SW480 (cell line): ENCODE data around the gene TMEM30A.

Experiments used
- DNase-seq: peaks from one replicate; pipeline ENCODE4 v3.0.0-alpha.2; 2016; ENCODE audit warnings: low spot score

The TMEM30A gene

GRCh38 chr6:75284632-75285282 is at the start of gene TMEM30A:
Gene TMEM30A, minus strand, starts transcription at chr6:75284792. Its CDS starts 154 bp downstream, at chr6:75284638.
- DNase-seq, result peak; percentile 98

DNA sequence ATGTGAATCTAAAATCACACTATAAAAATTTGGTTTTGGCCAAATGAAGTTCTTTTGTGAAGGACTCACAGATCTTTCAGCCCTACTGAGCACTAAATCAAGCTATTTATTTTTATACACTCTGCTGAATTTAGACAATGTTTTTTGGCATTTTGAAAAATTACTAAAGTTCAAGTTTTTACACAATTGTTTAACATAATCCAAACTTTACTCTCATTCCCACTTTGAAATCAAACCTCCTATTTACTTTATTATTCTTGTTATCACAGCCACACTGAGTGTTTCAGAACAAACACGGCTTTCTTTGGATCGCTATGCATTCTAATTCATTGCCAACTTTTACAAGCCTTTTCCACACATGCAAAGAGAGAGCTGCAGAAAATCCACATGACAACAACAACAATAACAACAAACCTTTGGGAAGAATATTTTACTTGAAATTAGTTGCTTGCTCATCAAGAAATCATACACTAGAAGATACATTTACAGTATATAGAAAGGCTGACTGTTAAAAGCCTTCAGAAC is 49.1 kb upstream of the TMEM30A start:
- DNase-seq, result no peak

- no peak for DNase-seq
Observed at GRCh38 chr6:75331151-75331550, 46.6 kb upstream of the TMEM30A start.

DNA sequence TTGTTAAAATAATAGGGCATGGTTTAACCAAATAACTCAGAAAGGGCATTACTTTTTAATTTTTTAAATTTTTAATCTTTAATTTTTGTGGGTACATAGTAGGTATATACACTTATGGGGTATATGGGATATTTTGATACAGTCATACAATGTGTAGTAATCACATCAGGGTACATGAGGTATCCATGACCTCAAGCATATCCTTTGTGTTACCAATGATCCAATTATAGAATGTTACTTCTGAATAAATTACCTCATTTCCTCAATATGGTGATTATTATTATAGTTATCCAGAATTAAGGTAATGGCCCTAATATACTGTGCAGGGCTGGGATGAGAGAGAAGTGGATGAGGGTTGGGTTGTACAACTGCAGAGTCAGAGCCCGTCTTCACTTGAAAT is 45.1 kb upstream of the TMEM30A start:
- no peak for DNase-seq

DNA sequence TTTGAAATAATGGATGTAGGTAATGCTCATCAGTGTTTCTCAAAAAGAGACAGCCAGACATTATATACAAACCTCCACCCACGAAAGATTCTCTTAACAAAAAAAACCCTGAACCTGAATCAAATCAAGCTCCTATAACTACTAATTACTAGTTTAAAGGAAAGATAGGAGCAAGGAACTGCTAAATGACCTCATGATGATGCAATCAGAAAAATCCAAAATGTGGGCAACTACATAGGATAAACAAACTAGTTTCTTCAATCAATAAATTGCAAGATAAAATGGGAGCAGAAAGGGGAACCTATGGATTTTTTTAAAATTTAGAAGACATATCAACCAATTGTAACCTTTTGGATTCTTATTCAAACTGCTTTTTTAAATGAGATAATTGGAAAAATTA is 43.2 kb upstream of the TMEM30A start:
- no peak for DNase-seq

DNA sequence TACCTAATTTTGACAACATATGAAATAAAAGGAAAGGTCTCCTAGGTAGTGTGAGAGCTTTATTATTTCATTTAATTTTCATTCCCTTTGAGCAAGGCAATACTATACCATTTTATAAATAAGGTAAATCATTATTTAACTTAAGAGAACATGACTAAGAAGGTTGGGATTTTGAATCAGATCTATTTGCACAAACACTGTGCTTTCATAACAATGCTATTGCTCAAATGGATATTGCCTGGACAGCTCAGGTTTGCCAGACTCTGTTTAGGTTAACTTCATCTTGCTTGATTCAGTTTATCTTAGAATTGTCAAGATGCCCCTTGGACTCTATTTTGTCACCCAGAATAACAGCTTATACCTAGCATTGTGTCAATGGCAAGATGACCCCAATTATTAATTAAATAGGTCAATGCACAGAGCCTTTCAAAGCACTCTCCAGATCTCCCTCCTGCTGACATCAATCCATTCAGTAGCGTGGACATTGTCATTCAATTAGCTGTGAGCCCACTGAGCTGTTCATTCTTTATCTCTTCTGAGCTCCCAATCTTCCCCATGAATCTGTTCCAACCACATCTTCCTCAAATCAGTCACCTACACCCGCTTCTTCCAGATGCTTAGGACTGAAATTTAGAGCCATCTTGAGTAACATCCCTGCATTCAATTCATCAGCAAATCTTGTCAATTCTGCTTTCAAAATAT is 42.1 kb upstream of the TMEM30A start:
- DNase-seq, result no peak

DNA sequence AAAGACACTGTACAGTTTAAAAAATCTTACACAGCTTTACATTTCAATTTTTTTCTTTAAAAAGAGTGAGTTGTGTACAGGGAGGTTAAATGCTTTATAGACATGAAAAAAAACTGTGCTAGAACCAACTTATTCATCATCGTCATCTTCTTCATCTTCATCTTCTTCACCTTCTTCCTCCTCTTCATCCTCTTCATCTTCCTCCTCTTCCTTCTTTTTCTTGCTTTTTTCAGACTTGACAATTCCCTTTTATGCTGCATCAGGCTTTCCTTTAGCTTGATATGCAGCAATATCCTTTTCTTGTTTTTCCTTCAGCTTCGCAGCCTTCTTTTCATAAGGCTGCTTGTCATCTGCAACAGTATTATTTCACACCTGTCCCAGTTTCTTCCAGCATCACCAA is 34.3 kb upstream of the TMEM30A start:
- DNase-seq, result no peak

DNA sequence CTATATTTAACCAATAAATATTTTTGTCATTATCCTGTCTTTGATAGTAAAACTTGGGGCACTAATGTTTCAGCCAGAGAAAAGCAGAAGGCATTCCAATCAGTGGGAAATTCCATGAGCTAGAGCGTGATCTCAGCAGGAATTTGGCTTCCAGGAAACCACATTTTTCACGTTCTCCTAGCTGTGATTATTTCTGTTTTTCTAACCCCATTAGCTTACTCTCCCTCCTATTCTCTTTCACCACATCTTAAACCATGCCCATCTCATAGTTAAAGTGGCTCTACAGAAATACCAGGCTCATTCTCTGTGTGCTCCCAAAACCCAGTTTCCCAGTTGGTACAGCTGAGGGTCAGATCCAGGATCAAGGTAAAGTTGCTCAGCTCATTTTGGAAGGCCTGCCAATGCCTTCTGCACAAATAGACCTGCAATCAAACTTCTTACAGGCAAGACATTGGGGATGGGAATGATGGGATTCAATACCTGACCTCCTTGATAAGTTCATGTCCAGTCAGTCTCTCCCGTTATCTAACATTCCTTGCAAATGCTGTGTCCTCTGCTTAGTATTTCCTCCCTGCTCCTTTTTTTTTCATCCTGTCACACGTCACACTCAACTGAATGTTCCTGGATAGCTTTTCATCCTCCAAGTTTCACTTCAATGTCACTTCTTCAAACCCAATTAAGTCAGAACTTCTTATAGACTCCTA is 33.1 kb upstream of the TMEM30A start:
- no peak for DNase-seq

GRCh38 chr6:75315978-75316377 is 31.4 kb upstream of the TMEM30A start:
- no peak for DNase-seq

GRCh38 chr6:75308250-75308988 is 23.8 kb upstream of the TMEM30A start:
- no peak for DNase-seq

DNA sequence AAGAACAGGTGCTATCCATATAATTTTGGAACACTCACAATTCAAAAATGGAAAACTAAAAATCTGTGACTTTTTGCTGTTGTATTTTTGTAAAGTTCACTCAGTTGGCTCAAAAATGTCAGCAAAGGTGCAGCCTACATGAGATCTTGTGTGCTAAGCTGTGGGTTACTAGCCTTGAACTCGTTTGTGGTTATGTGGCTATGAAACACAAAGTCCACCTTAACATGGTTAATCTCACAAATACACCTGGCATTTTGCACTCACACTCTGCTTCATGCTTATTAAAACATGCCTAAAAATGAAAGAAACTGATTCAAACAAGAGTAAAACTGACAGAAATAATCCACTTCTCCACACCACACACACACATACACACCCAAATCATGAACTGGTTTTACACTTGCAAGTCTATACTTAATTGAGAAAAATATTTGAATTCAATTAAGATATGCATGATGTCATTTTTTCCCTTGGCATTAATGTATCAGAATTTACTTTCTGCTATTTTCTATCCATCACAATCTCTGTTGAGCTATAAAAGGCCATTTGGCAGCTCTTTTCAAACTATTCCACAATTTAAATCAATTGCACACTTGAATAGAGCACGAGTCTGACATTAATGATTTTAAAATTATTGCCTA is 22.9 kb upstream of the TMEM30A start:
- no peak for DNase-seq

DNA sequence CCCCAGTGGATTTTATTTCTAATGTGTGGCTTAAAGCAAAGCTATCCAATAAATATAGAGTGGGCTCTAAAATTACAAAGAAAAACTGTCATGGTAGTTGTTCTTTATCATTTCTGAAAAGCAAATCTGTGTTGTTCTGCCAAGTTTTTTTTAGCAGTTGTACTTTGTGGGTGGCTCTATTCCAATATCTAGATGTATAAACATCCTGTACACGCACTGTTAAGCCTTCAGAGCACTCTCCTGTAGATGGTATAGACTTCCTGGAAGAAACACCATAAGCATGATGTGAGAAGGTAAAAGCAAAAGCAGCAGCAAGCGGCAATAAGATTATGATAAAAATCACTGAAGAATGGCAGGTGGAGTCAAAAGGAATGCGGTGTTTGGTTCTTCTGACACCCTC is 21.5 kb upstream of the TMEM30A start:
- no peak for DNase-seq

DNA sequence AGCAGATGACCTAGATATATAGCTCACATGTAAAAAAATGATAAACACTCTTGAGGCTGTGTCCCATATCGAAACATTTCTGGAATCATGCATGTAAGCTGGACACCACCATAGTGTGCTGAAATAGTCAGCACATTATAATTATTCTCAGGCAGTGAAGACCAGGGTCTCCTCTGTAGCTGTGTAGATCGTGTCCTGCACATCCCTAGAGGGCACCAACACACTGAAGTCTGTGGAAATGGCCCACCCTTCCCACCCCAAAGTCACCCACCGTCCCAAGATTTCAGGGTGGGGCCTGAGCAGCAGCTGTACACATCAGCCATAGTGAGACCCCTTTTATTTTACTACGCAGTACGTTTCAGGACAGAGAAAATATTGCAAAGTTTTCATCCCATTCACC is 21.0 kb upstream of the TMEM30A start:
- DNase-seq, result no peak

GRCh38 chr6:75302280-75302679 is 17.7 kb upstream of the TMEM30A start:
- no peak for DNase-seq

DNA sequence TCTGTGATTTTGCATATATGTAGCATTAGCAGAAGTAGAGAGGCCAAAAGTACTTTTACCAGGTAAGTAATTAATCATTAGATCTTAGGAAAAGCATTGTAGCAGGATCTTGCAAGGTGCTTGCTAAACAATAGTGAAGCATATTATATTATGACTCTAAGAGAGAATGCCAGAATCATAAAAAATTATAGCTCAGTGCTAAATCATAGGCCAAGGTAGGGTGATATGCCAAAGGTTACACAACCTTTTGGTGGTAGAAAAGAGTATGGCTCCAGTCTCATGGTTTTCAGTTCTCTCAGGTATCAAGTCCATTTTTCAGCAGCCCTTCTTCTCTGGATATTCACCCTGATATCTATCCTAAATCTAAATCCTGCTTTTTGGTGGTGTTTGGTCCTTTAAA is 16.9 kb upstream of the TMEM30A start:
- DNase-seq, result no peak

DNA sequence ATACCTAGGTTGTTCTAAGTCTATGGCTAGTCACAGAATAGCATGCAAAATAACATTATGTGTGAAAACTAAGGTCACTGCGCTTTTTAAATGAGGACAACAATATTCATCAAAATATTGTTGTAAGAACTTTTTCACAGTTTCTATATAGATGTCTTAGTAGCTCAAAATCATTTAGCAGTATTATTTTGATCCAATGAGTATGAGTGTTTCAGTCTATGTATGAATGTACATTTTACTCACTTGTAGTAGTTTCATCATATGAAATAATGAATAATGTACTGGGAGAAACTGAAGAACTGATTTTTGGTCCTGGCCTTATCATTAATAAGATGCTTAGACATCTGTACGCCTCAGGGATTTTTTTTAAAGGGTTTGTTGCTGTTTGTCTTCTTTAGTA is 16.5 kb upstream of the TMEM30A start:
- no peak for DNase-seq

- DNase-seq, result no peak
Observed at GRCh38 chr6:75300531-75300855, 15.9 kb upstream of the TMEM30A start.

- no peak for DNase-seq
Observed at GRCh38 chr6:75299801-75300530, 15.4 kb upstream of the TMEM30A start.

DNA sequence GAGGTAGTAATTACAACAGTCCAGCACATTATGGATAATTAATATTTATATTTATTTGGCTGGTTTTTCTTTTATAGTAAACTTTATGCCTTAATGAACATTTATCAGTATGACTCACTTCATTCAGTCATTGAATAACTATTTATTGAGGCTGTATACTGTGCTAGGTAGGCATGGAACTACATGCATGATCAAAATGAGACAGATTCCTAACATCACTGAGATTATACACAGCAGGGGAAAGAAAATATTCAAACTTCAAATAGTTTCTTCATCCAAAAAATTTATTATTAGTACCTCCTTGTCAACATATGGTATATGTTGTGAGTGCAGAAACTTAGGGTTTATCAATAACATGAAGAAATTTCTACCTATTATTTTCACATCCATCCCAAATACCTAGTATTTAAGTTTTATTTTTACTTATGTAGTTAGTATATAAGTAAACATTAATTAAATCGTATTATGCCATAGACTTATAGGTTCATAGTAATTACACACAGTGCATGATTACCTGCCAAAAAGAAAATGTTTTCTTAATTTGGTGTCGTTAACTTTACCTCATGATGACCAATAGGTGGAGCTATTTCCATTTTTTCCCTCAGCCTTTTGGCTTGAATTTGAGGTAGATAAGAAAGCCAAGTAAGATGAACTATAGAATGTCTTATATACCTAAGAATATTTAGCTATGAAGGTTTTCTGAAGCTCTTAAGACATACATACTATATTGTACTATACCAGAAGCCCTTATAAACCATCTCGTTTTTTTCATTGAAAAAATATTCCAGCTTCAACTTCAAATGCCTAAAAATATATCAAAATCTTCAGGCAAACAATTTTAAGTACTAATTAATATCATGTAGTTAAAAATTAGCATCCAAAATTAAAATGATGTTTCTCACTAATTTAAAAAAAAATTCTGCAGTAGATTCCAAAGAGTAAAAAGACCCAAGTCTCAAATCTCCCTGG is 12.5 kb upstream of the TMEM30A start:
- DNase-seq, result peak; percentile 49

DNA sequence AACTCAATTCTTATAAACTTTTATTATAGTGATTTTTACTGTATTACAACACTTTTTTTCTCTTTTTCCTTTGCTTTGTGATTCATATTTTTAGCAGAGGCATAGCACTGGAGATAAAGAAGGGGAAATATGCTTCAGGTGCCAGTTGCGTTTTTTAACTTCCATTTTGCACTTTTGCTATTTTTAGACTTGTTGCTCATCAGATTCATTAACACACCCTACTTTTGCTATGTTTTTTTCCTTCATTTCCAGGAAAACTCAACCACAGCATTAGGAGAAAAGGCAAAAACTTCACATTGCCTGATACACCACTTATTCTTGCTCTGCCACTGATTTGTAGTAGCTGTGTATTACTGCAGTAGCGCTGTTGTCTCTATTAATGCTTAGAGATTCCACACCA is 8.0 kb upstream of the TMEM30A start:
- no peak for DNase-seq
